Erythroblast (primary cell): ENCODE results near the gene CBLB.

Experiments
- DNase-seq, 2 experiments: peaks; one replicate each; lab custom pipeline; 2025; lab: John Stamatoyannopoulos, UW
- GATA1 ChIP-seq: IDR thresholded peaks from 2 replicates; pipeline ENCODE4 v1.6.1; 2011; ENCODE audit warnings: low read depth, mild to moderate bottlenecking, control low read depth, low read length, moderate library complexity
- POLR2A ChIP-seq: IDR thresholded peaks from 2 replicates; pipeline ENCODE4 v1.6.1; 2011; ENCODE audit warnings: mild to moderate bottlenecking, low read length

The CBLB gene

DNA sequence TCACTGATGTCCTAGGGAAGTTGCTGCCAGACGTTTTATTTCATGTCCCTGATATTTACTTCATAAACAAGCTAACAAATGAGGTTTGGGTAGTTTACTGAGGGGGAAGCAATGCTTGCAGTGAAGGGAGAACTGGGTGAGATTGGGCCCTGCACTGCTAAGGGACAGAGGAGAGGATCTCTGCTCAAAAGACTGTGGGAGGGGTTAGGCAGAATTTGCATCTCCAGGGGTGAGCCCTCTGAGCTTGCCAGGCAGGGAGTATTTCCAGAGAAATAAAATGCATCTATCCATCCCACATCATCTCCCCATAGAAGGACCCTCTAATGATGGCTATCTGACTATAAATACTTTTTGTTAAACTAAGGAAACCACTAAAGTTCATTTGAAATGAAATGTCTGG lies 215.6 kb downstream of the CBLB start:
- DNase-seq: no peak
- TF ChIP-seq GATA1: no peak
- TF ChIP-seq POLR2A: no peak

DNA sequence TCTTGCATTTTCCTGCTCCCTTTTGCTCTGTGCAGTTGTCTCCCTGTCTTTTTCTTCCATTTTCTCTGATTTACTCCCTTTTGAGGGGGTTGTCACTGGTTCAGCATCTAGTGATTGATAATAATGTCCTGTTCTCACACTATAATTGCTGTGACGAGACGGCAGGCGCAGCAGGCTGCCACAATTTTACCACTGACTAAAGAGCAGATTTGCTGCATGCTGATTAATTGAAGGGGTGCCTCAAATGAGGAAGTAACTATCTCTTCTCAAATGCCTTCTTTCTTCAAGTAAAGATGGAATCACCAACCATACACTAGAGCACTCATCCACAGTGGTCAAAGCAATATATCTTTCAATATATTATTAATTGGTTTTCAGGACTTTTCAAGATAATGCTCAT lies 219.3 kb downstream of the CBLB start:
- TF ChIP-seq GATA1: no peak
- no peak for TF ChIP-seq POLR2A
- no peak for DNase-seq

DNA sequence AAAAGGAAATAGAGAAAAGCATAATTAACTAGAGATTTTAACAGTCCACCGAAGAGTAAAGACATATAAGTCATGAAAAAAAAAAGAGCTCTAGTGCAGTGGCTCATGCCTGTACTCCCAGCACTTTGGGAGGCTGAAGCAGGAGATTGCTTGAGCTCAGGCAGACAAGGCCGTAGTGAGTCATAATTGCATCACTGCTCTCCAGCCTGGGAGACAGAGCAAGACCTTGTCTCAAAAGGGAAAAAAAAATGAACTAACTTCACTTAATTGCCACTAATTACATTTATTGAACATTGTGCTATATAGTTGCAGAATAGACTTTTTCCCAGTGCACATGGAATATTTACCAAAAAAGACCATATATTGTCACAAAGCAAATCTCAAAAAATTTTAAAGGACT lies 221.8 kb downstream of the CBLB start:
- TF ChIP-seq POLR2A (no peak), GATA1 (no peak)
- peak; percentile 3 to 61 for DNase-seq

DNA sequence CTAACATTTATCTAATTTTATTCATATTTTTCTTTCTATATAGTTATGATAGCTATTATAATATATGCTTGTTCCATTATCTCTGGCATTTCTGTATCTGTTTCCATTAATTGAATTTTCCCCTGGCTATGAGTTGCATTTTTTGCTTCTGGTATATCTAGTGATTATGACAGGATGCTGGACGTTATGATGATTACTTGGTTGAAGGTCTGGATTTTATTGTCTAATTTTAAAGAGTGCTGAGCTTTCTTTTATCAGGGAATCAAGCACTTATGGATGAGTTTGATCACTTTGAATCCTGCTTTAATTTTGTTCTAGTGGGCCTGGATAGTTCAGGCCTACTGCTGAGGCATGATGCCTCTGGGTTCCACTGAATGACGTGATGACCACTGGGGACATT lies 229.7 kb downstream of the CBLB start:
- no peak for TF ChIP-seq GATA1
- TF ChIP-seq POLR2A: no peak
- no peak for DNase-seq

DNA sequence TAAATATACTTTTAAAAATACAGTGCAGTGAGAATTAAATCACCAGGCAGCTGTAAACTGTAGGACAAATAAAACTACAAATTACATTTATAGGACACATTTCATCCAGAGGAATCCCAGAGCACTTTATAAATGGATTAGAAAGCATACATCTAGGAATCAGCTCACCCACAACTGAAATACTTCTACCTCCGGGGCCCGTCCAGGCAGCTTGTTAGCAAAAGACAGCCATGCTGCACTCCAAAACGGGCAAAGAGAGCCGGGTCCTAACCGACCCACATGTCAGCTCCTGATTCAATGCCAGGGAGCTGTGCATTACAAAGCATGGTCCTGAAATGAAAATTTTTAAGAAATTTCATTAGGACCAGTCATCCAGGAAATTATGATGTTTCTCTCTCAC lies 234.1 kb downstream of the CBLB start:
- DNase-seq: no peak
- TF ChIP-seq GATA1 (no peak), POLR2A (no peak)

DNA sequence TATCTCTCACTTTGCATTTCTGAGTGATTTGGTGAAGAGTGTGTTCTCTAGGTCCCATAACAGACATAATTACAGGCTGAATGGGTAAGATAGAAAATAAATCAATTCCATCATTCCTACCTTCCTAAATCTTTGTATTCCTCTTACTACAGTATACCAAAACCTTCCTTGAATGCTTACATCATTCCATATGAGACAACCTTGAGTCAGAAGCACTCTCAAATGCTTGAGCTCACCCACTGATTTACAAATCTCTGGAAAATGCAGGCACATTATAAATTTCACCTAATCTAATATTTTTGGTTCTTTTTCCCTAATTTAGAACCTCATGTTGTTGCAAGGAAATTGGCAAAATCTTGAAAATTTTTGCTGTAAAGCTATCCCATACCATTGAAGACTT lies 239.1 kb downstream of the CBLB start:
- DNase-seq: no peak

DNA sequence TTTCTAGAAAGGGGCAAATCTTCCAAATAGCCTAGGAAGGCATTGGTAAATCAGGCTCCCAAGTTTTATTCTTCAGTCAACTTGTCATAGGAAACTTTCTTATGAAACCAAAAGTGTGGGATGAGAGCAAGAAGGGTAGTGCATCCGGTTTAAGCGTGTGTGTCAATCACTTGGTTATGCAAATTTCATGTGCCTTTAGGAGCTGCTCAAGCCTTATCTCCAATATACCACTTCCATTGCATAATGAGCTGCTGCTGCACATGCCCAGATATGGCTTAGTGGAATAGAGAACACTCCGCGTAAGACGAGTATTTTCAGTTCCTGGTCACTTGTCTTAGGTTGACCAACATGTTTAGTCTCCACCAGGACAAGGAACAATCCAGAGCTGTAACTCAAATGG lies 242.1 kb downstream of the CBLB start:
- no peak for DNase-seq
- TF ChIP-seq GATA1: no peak
- TF ChIP-seq POLR2A: no peak

More for the DNA sequence above, 239.1 kb downstream of the CBLB start:
- TF ChIP-seq POLR2A (no peak), GATA1 (no peak)

DNA sequence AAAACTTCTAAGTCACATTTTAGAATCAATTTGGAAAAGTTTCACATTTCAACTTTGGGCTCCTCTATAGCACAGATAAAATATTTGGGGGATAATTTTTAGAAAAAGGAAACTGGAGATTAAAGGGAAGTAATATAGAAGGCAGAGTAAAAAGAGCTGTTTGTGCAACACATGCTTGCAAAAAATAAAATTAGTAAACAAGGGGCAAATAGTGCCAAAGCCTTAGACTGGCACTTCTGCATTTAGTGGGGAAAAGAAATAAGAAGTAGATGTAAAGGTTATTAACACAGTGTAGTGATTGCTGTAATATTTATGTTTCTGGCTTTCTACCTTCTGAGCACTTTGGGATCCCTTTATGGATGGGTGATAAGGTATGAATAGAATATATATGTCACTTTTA lies 246.6 kb downstream of the CBLB start:
- TF ChIP-seq GATA1: no peak
- no peak for TF ChIP-seq POLR2A
- DNase-seq: no peak

DNA sequence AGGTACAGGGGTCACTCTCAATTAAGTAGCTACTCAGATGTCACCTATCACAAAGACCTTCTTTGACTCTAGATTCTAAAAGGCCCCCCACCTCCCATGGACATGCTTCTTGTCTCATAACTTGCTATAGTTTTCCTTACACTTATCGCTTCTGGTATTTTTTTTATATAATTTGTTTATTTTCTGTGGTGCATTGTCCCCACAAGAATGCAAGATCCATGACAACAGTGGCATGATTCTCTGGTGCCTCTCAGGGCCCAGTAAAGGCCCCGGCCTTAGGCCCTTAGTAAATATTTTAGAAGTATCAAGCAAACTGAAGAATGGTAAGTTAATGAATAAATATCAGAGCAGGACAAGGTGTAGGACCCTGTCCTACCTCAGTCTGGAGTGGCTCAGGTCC lies 248.6 kb downstream of the CBLB start:
- DNase-seq: no peak
- no peak for TF ChIP-seq GATA1
- no peak for TF ChIP-seq POLR2A

DNA sequence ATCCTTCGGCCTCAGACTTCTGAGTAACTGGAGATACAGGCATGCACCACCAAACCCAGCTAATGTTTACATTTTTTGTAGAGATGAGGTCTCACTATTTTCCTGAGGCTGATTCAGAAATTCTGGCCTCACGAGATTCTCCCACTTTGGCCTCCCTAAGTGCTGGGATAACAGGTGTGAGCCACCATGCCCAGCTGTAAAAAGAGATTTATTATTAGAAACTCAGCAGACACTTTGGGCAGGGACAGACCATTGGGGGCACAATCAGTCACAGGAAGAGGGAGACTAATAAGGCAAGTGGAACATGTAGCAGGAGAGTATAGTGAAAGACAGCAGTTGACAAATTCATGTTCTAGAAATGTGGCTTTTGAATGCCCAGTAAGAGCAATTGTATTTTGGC lies 249.2 kb downstream of the CBLB start:
- no peak for DNase-seq
- TF ChIP-seq GATA1: no peak
- no peak for TF ChIP-seq POLR2A

DNA sequence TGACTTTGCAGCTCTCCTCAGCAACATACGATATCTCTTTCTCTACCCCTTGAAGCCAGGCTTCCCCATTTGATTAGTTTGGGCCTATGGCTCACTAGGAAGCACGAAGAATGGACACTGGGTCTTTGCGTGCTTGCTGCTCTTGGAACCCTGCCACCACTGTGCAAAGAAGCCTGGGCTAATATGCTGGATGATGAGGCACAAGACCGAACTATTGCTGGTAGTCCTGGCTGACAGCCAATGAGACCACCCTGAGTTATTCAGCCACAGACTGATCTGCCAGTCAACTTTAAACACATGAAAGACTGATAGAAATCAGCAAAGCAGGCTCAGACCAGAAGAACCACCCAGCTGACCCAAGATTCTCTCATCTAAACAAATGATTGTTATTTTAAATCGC lies 250.3 kb downstream of the CBLB start:
- no peak for DNase-seq

DNA sequence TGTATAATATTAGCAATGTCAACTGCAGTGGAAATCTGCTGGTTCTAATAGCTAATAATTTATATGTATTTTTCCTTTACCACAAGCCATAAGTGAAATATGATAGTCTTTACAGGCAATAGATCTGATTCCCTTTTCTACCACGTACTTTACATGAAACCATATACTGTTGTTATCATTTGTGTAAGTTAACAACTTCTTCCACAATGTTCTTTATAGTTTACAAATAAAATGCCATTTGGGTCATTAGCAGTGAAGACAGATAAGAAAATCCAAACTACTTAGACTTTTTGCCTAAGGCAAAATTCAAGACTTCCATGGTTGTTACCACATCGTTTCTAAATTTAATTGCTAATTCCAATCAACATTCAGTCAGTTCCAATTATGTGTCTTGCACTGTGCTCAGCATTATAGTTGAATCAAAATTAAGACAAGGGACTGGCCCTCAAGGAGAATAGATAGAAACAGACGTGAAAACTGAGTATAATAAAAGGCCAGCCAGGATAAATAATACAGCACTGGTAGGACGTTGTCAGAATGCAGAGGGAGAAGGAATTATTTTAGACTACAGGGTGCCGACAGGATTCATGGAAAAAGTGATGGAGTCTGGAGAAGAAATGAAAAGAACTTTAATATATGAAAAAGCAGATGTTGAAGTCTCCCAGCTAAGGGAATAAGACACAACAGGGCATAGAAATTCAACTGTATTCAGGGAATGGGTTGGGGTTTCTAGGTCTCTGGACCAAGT lies 252.3 kb downstream of the CBLB start:
- no peak for DNase-seq
- no peak for TF ChIP-seq POLR2A

More for the DNA sequence above, 250.3 kb downstream of the CBLB start:
- TF ChIP-seq GATA1: no peak
- TF ChIP-seq POLR2A: no peak

DNA sequence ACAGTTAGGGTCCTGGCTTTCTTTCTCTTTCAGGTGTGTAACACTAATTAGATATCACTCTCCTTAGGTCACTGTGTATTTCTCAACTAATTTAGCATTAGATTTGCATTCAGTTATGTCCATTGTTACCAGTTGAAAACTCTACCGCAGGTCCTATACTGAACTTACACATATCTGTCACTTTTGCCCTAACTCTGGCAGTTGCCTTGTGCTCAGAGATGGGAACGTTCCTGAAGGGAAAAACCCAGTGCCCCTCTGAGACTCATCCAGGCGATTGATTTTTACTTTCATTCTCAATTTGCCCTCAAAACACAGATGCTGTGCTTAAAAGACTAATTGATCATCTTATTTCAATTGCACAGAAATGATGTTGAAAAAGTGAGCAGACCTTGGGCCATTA lies 253.0 kb downstream of the CBLB start:
- no peak for TF ChIP-seq GATA1
- no peak for TF ChIP-seq POLR2A
- DNase-seq: no peak

DNA sequence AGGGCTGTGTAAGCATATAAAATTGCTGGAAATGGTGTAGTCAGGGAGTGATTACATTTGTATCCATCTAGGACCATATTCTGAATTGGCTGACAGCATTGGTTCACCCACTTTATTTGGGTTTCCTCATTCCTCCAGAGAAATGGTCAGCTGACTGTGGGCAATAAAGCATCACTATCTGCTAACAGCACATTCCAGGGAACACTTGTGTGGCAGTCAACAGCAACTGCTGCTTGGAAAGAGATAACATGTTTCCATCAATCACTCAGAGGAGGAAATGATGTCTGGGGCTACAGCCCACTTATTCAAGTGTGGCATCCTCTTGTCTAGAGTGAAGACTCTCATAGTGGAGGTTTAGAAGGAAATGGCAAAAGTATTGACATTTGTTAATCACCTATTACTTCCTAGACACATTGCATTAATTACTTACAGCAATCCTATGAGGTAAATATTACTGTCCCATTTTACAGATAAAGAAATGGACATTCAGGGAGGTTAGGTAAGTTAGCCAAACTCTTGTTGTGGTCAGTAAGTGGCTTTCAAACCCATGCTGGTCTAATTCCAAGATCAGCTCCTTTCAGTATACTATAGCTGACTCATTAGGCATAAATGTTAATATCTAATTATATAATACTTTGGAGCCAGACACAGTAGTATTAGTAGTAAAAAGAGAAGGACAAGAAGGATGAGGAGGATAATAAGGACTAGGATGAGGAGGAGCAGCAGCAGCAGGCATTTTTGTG lies 254.4 kb downstream of the CBLB start:
- DNase-seq: peak; percentile 30 to 64

More for the DNA sequence above, 254.4 kb downstream of the CBLB start:
- no peak for TF ChIP-seq GATA1
- TF ChIP-seq POLR2A: no peak
